Measurements from ENCODE around the gene FOXC1.

- TF ChIP-seq POLR2A (IDR thresholded peaks at IDR 0.05; ENCODE audit: low read depth, low read length): no peak
- TF ChIP-seq, protein P1, sequence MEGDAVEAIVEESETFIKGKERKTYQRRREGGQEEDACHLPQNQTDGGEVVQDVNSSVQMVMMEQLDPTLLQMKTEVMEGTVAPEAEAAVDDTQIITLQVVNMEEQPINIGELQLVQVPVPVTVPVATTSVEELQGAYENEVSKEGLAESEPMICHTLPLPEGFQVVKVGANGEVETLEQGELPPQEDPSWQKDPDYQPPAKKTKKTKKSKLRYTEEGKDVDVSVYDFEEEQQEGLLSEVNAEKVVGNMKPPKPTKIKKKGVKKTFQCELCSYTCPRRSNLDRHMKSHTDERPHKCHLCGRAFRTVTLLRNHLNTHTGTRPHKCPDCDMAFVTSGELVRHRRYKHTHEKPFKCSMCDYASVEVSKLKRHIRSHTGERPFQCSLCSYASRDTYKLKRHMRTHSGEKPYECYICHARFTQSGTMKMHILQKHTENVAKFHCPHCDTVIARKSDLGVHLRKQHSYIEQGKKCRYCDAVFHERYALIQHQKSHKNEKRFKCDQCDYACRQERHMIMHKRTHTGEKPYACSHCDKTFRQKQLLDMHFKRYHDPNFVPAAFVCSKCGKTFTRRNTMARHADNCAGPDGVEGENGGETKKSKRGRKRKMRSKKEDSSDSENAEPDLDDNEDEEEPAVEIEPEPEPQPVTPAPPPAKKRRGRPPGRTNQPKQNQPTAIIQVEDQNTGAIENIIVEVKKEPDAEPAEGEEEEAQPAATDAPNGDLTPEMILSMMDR (IDR thresholded peaks at IDR 0.05 in 2 of 3, conservative IDR thresholded peaks at IDR 0.05 in 1 of 3; ENCODE audit: control insufficient read depth in 2 of 3, extremely low read depth in 1 of 3, insufficient read depth in 1 of 3, low read depth in 3 of 3, low read length in 3 of 3): no peak
- no peak for TF ChIP-seq IKZF1 (conservative IDR thresholded peaks at IDR 0.05)
- no peak for TF ChIP-seq EZH2 (IDR thresholded peaks at IDR 0.05; ENCODE audit: borderline replicate concordance, control insufficient read depth, low read depth, low read length)
- no peak for TF ChIP-seq E2F4 (IDR thresholded peaks at IDR 0.05; ENCODE audit: low read depth, low read length)
- TF ChIP-seq, protein P2, sequence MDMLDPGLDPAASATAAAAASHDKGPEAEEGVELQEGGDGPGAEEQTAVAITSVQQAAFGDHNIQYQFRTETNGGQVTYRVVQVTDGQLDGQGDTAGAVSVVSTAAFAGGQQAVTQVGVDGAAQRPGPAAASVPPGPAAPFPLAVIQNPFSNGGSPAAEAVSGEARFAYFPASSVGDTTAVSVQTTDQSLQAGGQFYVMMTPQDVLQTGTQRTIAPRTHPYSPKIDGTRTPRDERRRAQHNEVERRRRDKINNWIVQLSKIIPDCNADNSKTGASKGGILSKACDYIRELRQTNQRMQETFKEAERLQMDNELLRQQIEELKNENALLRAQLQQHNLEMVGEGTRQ (IDR thresholded peaks at IDR 0.05; ENCODE audit: borderline replicate concordance, low read depth, low read length): no peak
- TF ChIP-seq, protein P3, sequence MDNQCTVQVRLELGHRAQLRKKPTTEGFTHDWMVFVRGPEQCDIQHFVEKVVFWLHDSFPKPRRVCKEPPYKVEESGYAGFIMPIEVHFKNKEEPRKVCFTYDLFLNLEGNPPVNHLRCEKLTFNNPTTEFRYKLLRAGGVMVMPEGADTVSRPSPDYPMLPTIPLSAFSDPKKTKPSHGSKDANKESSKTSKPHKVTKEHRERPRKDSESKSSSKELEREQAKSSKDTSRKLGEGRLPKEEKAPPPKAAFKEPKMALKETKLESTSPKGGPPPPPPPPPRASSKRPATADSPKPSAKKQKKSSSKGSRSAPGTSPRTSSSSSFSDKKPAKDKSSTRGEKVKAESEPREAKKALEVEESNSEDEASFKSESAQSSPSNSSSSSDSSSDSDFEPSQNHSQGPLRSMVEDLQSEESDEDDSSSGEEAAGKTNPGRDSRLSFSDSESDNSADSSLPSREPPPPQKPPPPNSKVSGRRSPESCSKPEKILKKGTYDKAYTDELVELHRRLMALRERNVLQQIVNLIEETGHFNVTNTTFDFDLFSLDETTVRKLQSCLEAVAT (IDR thresholded peaks at IDR 0.05): no peak
- TF ChIP-seq, protein P4, sequence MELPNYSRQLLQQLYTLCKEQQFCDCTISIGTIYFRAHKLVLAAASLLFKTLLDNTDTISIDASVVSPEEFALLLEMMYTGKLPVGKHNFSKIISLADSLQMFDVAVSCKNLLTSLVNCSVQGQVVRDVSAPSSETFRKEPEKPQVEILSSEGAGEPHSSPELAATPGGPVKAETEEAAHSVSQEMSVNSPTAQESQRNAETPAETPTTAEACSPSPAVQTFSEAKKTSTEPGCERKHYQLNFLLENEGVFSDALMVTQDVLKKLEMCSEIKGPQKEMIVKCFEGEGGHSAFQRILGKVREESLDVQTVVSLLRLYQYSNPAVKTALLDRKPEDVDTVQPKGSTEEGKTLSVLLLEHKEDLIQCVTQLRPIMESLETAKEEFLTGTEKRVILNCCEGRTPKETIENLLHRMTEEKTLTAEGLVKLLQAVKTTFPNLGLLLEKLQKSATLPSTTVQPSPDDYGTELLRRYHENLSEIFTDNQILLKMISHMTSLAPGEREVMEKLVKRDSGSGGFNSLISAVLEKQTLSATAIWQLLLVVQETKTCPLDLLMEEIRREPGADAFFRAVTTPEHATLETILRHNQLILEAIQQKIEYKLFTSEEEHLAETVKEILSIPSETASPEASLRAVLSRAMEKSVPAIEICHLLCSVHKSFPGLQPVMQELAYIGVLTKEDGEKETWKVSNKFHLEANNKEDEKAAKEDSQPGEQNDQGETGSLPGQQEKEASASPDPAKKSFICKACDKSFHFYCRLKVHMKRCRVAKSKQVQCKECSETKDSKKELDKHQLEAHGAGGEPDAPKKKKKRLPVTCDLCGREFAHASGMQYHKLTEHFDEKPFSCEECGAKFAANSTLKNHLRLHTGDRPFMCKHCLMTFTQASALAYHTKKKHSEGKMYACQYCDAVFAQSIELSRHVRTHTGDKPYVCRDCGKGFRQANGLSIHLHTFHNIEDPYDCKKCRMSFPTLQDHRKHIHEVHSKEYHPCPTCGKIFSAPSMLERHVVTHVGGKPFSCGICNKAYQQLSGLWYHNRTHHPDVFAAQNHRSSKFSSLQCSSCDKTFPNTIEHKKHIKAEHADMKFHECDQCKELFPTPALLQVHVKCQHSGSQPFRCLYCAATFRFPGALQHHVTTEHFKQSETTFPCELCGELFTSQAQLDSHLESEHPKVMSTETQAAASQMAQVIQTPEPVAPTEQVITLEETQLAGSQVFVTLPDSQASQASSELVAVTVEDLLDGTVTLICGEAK (IDR thresholded peaks at IDR 0.05; ENCODE audit: borderline replicate concordance): no peak
- TF ChIP-seq HDGF (IDR thresholded peaks at IDR 0.05): no peak
Observed at GRCh38 chr6:1608222-1609040, 1.3 kb upstream of the FOXC1 start.

Data from GM12878 (cell line).